Measurements from ENCODE around the gene IGFBP2.

Gene IGFBP2

DNA sequence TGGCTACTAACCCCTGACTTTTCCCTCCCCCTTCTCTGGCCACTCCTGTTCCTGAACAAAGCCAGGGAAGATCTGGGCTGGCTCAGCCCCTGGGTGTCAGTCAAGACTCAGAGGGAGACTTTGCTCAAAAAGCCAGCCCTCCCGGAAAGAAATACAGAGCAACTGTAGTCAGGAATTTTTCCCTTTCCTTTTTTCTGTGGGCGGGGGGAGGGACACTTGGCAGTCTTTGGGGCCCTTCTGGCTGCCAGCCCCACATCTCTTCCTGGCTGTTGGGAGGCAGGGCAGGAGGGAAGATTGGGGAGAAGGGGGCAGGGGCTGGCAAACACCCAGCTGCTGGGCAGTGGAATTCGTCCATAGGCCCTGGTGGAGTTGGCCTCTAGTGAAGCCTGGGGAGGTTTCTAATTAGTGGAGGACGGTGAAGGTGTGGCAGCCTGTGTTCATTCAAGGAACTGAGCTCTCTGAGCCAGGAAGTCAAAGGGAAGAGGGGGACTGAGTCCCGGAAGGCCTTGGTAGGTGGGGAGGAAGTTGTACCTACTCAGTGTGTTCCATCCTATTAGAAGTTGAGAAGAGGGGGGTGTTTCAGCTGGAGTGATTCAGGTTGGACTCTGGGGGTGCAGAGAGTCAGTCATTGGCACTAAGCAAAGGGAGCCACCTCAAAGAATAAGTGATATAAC is 10.9 kb downstream of the IGFBP2 start:
- DNase-seq = no peak

DNA sequence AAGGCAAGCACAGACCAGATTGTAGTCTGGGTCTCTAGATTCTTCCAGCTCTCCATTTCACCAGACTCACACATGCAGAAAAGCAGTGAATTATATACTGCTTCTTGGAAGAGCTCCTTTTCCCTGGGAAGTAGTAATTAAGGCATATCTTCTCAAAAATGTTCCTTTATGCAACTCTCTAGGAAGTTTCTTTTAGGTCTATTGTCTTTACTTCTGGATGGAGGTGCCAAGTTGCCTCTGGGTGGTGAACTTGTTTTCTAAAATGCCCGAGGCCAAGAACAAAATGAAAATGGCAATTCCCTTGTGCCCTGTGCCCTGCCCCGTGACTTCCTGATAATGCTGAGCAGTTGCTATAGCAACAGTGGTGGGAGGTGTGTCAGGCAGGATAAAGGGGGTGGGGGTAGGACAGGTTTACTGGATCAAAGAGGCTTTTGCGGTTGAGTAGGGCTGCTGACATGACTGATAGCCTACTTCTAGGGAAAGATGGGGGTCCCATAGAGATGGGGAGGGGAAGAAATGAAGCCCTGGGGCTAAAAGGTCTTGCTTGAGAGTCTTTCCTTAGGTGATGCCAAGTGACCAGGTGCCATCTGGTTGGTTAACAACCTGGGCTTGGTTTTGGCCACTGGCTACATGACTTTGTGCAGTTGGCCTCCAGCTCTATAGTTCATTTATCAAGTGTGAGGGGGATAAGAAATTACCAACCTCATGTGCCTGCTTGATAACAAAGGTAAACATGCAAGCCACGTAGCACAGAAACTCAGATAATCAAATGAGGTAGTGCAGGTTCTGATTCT is 11.8 kb downstream of the IGFBP2 start:
- DNase-seq = no peak

DNA sequence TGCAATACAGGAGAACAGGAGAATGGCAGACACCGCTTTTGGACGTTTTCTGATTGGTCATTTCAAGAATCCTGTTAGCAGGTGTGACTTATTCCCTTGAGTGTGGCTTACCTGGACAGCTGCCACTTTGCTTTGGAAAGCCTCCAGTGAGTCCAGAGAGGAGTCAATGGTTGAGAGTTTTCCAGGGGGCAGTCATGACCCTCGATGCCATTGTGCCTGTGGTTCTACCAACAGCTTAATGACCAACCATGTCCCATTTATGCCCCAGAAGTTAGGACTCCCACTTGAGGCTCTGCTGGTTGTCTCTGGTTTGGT is 12.4 kb downstream of the IGFBP2 start:
- DNase-seq = no peak

DNA sequence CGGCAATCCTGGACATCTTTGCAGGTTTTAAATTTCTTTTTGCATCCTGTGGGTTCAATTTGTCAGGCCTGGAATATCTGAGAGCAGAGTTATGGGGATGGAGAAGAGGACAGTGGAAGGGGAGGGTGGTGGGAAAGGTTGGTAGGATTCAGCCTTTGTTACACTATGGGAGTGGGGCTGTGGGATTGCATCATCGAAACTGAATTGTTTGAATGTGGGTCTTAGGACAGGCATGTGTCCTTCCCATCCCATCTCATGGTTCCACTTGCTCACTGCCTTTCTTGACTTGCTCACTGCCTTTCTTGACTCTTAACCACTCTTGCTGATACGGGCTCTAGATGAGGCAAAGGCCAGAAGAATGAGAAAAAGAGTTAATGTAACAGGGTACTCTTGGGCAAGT is 12.9 kb downstream of the IGFBP2 start:
- DNase-seq = no peak

DNA sequence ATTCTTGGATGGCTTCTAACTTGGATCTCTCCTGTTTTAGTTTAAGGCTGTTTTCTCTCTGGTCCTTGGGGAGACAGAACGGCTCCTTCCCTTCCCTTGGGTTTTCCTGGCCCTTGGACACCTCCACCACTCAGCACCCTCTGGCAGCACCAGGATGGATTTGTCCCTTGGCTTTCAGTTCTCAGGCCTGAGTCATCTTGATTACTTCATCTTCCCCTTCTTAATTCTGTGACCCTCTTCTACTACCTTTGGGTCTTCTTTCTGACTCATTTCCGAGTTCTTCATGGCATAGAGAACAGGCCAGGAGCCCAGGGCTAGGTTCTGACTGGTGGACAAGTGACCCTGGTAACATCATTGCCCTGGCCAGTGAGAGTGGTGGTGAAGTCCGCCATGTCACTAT is 14.9 kb downstream of the IGFBP2 start:
- DNase-seq = no peak

DNA sequence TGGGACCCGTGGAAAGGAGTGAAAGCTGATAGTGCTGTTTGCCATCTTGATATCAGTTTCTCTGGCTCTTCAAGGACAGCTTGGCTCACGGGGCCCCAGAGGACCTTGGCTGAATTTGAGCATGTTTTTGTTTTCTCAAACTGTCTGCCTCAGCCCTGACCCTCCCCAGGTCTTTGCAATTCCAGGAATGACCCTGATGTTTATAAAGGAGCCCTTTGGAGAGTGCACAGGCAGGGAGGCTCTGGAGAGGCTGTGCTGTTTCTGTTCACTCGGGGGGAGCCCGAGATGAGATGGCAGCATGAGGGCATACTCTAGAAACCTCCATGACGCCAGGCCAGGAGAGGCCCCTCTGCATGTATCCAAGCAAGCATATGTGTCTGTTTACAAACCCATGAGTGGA is 16.4 kb downstream of the IGFBP2 start:
- DNase-seq = no peak

DNA sequence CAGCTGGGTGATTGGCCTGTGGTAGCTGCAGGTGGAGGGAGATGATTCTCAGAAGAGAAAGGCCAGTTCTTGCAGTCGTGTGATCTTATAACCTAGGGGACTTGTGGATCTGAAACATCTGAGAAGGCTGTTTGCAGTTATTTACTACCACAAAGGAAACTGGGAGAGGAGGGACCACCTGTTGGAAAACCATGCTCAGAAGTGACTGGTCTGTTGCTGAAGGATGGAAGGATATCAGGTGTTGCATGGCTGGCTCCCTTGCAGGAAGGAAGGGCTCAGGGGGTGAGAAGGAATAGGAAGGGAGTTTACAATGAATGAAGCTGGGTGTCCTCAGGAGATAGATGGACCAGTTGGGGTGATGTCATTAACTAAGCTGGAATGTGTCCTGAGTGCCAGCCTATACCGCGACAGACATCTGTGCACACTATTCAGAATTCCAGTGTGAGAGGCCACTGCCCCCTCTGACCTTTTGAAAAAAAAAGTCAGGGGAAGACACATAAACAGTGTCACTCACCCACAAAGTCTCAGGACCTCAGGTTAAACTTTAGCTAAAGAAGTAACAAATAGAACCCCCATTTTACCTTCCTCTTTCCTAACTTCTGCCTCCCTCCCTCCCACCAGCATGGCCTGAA is 17.5 kb downstream of the IGFBP2 start:
- no peak for DNase-seq

DNA sequence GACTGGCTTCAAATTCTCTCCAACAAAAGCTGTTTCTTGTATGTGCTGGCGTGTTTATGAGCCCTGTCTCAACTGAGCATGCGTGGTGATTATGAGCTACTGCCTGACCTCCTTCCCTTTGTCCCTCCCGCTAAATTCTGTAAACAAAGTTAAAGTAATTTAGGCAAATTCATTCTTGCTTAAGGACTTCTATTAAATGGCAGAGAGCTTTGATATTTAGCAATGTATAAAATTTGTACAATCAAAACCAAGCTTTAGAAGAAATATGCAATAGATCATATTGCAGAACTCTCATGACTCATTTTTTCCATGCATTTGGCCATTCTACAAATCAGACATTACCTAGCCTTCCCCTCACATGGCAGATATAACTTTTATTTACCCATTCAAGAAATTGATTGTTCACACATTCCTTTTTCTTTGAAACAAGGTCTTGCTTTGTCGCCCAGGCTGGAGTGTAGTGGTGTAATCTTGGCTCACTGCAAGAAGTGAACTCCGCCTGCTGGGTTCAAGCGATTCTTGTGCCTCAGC is 18.2 kb downstream of the IGFBP2 start:
- no peak for DNase-seq

DNA sequence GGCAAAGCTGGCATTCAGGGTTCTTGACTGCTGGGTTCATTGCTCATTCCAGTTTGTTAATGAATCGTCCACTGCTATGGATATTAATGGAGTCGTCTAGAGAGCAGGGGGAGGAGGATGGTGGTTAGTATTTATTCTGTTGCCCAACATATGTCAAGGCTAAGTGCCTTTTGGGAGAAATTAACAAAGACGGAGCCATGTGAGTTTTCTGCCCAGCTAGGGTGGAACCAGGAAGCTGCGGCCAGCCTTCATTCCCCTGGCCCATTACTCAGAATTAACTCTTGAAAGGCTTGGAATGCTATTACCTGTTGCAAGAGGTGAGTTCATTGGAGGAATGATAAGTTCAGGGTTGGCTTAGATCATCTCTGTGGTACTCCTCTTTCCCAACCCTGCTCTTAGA is 19.3 kb downstream of the IGFBP2 start:
- DNase-seq = no peak

DNA sequence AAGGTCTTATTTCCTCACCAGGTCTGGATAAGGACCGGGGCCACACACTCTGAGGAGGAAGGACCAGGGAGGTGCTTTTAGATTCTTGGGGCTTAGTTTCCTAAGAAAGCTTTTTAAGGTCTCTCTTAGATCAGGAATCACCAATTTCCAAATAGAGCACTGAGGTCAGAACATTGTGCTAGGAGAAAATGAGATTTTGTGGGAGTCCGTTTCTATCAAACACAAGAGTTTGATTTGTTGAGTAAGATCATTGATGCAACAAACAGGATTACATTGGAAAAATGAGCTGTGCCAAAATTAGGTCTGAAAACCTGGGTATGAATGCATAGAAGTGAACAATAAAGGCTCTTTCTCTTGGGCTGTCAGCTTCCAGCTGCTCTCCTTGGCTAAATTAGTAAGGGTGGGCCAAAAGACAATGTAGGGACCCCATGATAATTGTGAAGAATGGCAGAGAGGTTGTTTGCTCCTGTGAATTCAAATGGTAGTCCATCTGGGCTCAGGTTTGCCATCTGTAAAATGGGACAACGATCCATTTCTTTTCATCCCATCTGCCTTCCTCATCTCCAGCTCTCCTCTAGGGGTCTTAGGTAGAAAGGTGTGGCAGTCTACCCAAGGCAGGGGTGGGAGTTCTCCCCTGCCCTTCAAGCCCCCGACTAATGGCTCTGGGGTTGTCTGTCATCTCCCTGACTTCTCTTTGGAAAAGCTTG is 20.0 kb downstream of the IGFBP2 start:
- DNase-seq = no peak

DNA sequence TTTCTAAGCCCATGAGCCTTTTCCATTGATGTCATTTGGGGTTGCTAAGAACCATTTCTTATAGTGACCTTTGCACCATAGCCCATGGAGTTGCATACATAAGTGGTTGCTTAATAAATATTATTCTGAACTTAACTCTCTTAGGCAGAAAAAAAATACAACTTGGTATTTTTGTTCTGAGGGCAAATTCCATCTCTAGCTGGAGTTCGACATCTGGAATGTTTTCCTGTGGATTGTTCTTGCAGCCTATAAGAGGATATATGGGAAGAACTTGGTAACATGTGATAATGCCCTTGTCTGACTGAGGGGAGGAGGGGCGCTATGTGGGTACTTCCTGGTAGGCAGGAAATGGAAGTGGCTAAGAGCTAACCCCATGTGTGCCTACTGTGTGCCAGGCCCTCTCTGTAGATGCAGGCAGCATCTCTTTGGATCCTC is 20.7 kb downstream of the IGFBP2 start:
- DNase-seq = no peak

DNA sequence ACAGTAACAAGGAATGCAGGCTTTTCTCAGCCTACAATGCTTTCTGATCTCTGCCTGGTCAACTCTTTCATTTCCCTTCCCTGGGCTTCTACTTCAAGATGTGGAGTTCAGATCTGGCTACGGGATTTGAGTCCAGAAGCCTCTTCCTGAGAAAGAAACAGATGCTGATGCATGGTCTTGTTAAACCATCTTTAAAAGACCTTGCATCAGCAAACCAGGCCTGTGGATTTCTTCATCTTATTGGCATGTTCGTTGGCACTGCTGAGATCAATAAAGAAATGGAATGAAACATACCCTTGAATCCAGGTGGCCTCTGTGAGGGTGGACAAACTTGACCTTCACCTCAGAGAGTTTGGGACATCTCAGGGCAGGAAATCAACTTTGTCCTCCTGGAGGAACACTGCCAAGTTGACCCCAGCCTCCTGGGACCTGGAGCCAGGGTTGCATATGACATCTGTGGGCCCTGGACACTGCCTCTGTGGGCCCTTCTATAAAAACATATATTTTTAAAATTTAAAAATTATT is 21.4 kb downstream of the IGFBP2 start:
- DNase-seq = no peak

DNA sequence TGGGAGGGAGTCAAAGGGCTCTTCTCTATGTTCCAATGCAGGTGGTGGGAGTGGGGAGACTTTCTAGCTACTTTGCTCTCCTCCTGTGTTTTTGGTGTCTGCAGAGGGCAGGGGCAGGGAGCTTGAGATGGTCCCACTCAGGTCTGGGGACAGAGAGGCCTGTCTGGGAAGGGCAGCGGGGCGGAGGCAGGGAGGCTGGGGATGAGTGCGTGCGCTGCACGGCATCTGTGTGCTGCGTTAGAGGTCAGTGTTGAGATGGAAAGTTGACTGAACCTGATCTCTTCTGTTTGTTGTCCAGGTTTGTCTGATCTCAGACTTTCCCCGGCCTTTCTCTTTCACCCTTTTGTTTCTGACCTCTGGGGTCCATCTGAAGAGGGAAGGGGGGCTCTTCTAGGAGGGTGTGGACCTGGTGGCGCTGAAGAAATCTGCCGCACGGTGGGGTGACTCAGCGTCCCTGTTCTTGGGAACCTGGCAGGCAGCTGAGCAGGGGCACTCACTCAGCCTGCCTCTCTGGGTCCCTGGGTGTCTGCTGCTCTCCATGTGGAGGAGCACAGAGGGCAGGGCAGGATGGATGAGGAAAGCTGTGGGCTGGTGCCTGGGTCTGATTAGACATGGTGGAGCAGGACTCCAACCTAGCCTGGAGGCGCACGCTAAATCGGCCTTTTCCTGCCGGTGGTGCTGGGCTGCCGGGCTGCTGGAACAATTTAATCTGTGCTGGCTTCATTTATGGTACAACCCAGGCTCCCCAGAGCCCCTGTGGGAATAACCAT is 24.1 kb downstream of the IGFBP2 start:
- no peak for DNase-seq

DNA sequence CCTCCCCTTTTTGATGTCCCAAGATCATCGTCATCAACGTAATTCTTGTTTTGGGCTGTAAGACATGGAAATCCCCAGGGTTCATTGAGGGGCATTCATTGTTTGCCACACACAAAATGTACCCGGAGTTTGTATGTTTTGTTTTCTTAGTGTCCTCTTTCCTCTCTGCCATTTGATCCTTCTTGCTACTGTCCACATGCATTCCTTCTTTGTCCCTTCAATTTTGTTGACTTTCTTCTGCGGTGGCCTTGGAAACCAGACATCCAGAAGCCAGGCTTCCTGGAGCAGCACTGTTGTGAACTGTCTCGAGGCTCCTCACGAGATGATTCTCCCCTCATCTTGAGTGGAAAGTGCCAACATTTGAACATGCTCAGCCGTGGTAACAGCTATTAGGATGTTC is 24.8 kb downstream of the IGFBP2 start:
- DNase-seq = no peak

DNA sequence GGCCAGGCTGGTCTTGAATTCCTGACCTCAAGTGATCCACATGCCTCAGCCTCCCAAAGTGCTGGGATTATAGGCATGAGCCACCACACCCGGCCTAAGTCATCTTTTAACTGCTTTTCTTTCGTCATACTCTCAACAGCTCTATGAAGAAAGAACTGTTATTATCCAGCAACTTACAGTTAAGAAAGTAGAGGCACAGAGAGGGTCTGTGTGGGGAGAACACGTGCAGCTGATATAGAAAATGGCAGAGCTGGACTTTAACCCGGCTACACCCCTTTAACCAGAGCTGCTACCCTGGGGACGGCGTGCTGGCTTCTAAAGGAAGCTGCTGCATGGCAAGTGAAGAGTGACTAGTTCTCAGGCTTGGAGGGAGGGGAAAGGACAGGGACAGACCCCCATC is 25.5 kb downstream of the IGFBP2 start:
- no peak for DNase-seq

DNA sequence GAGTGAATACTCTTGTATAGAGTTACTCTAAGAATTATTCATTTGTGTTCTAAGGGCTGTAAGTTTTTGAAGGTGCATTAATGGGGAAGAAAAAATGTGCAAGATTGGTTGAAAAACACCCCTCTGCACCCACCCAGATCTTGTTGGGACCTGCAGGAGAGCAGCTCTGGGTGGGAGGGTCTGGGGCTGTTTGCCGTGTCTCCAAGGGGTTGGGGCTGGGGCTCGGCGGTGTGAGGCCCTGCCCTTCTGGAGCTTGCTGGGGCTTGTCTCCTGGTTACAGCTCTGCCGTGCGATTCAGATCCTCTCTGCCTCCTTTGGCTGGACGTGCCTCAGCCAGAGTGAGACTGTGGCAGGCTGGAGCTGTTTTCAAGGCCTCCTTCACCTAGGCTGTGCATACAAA is 26.1 kb downstream of the IGFBP2 start:
- DNase-seq = no peak

DNA sequence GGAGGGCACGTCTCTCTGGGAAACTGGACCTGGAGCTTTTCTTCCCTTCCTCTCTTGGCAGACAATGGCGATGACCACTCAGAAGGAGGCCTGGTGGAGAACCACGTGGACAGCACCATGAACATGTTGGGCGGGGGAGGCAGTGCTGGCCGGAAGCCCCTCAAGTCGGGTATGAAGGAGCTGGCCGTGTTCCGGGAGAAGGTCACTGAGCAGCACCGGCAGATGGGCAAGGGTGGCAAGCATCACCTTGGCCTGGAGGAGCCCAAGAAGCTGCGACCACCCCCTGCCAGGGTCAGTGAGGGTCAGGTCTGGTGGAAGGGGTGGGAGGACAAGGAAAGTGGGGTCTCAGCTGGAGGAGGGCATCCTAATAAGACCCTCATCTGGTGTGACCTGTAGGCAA is 27.3 kb downstream of the IGFBP2 start:
- DNase-seq = no peak

DNA sequence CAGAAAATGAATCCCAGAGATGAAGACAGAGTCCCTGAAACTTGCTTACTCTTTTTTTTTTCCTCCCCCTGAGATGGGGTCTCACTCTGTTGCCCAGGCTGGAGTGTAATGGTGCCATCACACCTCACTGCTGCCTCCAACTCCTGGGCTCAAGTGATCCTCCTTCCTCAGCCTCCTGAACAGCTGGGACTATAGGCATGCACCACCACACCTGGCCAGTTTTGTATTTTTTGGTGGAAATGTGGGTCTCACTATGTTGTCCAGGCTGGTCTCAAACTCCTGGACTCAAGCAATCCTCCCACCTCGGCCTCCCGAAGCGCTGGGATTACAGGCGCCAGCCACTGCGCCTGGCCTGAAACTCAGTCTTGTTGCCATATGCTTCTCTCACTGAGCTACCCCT is 27.8 kb downstream of the IGFBP2 start:
- DNase-seq = no peak

DNA sequence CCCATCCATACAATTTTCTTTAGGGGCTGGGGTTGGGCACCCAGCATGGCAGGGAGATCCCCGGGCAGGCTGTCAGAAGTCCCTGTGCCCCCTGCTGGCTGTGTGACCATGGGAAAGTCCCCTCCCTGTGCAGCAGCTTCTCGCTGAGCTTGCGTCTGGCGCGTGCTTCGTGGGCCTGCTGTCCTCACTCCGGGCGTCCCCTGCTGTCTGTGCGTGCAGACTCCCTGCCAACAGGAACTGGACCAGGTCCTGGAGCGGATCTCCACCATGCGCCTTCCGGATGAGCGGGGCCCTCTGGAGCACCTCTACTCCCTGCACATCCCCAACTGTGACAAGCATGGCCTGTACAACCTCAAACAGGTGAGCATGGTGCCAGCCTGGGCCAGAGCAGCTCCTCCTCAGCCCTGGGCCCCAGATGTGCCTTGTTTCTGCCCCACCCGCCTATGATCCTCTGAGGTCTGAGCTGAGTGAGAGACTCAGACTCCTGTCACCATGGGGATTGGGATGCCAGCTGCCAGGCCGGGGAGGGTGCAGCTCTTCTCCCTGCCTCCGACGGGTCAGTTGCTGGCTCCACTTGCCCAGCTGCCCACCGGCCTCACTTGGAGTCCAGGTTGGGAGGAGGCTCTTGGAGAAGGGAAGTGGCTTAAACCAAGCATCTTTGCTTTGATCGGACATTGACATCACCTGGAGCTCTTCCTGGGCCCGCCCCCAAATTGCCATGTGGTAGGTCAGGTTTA is 28.6 kb downstream of the IGFBP2 start:
- no peak for DNase-seq

DNA sequence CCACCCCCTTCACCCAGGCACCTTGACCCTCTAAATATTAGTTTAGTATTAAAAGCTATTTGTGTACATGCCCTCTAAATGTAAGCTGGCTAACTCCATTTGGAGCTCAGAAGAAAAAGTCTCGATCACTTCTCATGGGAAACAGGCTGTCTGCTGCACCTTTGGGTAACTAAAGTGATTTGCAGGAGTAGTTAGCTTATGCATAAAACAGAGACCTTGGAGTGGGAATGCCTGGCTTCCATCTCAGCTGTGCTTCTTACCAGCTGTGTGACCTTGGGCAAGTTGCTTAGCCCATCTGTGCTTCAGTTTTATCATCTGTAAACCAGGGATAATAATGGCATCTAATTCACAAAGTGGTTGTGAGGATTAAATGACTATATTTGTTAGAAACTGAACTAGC is 29.9 kb downstream of the IGFBP2 start:
- DNase-seq = no peak

DNA sequence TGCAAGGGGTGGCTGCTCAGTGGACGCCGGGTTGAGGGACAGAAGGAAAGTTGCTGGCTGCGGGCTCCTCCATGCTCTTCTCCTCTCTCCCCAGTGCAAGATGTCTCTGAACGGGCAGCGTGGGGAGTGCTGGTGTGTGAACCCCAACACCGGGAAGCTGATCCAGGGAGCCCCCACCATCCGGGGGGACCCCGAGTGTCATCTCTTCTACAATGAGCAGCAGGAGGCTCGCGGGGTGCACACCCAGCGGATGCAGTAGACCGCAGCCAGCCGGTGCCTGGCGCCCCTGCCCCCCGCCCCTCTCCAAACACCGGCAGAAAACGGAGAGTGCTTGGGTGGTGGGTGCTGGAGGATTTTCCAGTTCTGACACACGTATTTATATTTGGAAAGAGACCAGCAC is 30.6 kb downstream of the IGFBP2 start:
- no peak for DNase-seq

DNA sequence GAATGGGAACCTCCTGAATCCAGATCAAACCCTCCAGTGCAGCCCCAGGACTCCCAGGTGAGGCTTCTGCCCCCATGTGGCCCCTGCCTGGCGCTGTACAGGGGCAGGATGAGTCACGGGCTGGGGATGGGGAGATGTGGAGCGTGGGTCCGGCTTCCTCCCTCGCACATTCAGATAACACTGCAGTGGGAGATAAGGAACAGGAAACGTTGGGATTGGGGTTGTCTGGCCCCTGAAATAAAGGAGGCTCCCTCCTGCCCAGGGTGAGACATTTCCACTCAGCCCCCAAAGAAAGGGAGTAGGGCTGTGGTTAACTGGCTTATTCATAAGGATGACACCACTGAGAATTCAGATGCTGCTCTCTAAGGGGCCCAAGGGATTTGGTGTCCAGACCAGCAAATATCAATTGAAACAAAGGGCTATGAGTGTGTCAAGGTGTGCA is 31.4 kb downstream of the IGFBP2 start:
- DNase-seq = no peak

Data from CD4-positive, alpha-beta T cell treated with Interleukin-6 for 4 hours (primary cell).